Activated T-helper 2 cell treated with anti-CD3 and anti-CD28 coated beads, Interferon-gamma antibody, Interleukin-2, Interleukin-4, amounts not matched to agents 10 μg/mL and 5 μg/mL and 100 μg/mL, durations not matched to agents 14 hours and 24 hours and 36 hours (primary cell): ENCODE measurements around the gene NR5A2. TPM values are rescaled to one million over a fixed set of nuclear protein-coding genes. Genes with fewer than 3 reads are reported as not detected.

Experiments
- DNase-seq: peaks from one replicate; pipeline ENCODE4 v3.0.0; 2021; ENCODE audit warnings: low spot score
- H3K27ac Mint-ChIP-seq: one replicate; pipeline ENCODE4 v1.8.0; 2021; ENCODE audit warnings: mixed read lengths
- H3K27me3 Mint-ChIP-seq: one replicate; pipeline ENCODE4 v1.8.0; 2021; ENCODE audit warnings: low read depth, mixed read lengths
- H3K36me3 Mint-ChIP-seq: one replicate; pipeline ENCODE4 v1.8.0; 2021; ENCODE audit warnings: low read depth, mixed read lengths
- H3K4me1 Mint-ChIP-seq: one replicate; pipeline ENCODE4 v1.8.0; 2021; ENCODE audit warnings: low read depth, mixed read lengths
- H3K4me3 Mint-ChIP-seq: one replicate; pipeline ENCODE4 v1.8.0; 2021; ENCODE audit warnings: low read depth, mild to moderate bottlenecking, moderate library complexity, mixed read lengths
- H3K9me3 Mint-ChIP-seq: one replicate; pipeline ENCODE4 v1.8.0; 2021; ENCODE audit warnings: mixed read lengths
- intact Hi-C: fragments of 100-400 bp; cut with micrococcal nuclease; formaldehyde crosslinking; loops from one replicate; pipeline ENCODE4 v1.15.1; 2023
- total RNA-seq: library from RNA; stranded (reverse); gene quantifications from 2 replicates; pipeline ENCODE4 v1.2.3, GENCODE V29; 2022

The NR5A2 gene
- total RNA-seq, 1 donor from 2014 or later, result not detected

DNA sequence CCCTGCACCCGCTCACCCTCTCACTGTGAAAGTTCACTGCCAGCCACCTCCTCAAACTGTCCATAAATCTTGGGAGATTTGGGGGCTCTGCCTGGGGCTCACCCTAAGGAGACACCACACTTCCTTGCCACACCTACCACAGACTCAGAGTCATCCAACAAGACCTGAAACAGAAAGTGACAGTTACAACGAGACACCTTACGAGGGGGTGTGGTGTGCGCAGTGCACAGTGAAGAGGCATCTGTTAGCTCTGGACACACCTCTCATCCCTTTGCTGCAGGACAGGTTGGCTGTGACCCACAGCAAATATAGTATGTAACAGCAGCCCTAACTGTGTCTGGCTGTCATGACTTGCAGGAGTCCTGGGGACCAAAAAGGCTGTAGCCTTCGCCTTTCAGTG is 190.2 kb downstream of the NR5A2 start:
- no peaks in the 10 kb centered on the region for H3K36me3 Mint-ChIP-seq
- H3K27me3 Mint-ChIP-seq, result peaks cover 5% of the 10 kb centered on the region
- intact Hi-C loops, result no loop called here
- no peak overlapping the region for H3K4me3 Mint-ChIP-seq
- DNase-seq, result no peak
- peaks cover 10% of the 10 kb centered on the region for H3K4me1 Mint-ChIP-seq
- H3K27ac Mint-ChIP-seq, result no peak overlapping the region
- no peaks in the 10 kb centered on the region for H3K9me3 Mint-ChIP-seq

DNA sequence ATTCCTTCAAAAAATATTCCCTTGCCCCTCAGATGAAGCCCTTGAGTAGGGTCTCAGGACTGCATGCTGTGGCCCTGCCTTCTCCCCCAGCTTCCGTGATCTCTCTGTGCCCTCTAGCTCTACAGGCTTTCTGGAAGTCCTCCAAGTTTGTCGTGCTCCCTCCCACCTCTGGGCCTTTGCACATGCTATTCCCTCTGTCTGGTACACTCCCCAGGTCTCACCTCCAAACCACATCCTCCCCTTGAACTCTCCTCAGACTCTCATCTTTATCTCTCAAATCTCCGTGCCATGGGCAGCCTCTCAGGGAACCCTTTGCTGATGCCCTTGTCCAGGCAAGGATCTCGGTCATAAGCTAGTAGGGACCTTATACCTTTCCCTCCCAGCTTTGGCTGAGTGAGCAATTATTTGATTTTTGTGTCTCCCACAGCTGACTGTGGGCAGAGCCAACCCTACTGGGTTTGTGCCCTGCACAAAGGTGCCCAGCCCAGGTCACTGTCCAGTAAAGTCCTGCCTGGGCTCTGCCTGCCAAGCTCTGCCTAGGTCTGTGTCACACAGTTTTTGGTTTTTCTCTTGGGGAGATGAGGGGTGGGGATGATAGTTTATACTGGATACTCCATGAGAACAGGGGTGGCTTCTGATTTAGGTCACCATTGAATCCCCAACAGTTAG is 194.2 kb downstream of the NR5A2 start:
- Mint-ChIP-seq H3K27ac (no peak overlapping the region), H3K9me3 (no peaks in the 10 kb centered on the region), H3K27me3 (peaks cover 10% of the 10 kb centered on the region), H3K36me3 (no peaks in the 10 kb centered on the region), H3K4me1 (peaks cover 18% of the 10 kb centered on the region), H3K4me3 (no peak overlapping the region)
- intact Hi-C loops, result no loop called here
- DNase-seq, result no peak

DNA sequence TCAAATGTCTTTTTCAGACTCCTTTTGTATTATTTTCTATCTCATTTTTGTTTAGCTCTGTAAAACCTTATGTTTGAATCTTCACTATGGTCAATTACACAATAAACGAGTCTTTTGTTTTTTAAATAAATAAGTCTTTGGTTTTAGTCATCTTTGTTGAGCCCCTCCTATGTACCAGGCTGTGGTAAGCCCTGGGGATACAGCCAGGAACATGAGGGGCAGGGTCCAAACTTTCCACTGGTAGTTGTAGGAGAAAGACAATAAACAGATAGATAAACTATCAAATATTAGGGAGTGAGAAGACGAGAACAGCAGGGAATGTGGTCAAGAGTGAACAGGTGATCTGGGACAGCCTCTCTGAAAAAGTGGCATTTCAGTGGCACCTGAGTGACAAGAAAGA is 195.7 kb downstream of the NR5A2 start:
- Mint-ChIP-seq H3K4me3 (no peak overlapping the region), H3K9me3 (no peaks in the 10 kb centered on the region), H3K27me3 (peaks cover 17% of the 10 kb centered on the region), H3K4me1 (peaks cover 15% of the 10 kb centered on the region), H3K27ac (no peak overlapping the region), H3K36me3 (no peaks in the 10 kb centered on the region)
- intact Hi-C loops, result no loop called here
- DNase-seq, result no peak

DNA sequence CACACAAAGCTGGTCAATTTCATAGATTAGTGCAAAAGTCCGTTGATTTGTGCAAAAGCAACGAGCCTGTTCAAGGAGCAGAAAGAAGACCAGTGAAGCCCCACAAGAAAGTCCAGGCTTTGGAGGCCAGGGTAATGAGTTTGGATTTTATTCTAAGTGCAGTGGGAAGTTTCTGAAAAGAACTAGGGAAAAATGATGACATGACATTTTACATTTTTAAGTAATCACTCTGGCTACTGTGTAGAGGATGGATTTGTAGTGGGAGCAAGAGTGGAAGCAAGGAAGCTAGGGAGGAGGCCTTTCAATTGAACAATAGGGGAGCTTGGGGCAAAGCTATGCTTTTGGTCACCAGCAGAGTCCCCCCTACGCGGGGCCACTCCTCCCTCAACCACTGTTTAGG is 196.1 kb downstream of the NR5A2 start:
- no peak for DNase-seq
- Mint-ChIP-seq H3K4me3 (no peak overlapping the region), H3K27me3 (peaks cover 20% of the 10 kb centered on the region), H3K9me3 (no peaks in the 10 kb centered on the region), H3K27ac (no peak overlapping the region), H3K36me3 (no peaks in the 10 kb centered on the region), H3K4me1 (peaks cover 15% of the 10 kb centered on the region)
- intact Hi-C loops, result no loop called here

DNA sequence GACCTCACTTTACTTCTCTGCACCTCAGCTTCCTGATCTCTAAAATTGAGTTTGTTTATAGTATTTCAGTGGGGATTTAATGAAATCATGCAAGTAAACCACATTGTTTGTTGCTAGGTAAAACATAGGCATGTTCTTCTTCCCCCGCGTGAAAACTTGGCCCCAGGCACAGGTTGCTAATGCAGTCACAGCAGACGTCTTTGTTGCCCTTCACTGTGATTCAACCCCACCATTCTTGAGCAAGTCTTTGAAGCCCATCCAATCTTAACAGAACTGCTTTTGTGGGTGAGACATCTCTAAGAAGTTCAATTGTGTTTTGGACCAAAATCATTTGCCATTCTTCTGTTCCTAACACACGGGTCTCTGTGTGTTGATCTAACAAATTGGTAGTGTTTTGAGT is 196.8 kb downstream of the NR5A2 start:
- Mint-ChIP-seq H3K27ac (no peak overlapping the region), H3K4me3 (no peak overlapping the region), H3K27me3 (peaks cover 23% of the 10 kb centered on the region), H3K9me3 (no peaks in the 10 kb centered on the region), H3K36me3 (no peaks in the 10 kb centered on the region), H3K4me1 (peaks cover 15% of the 10 kb centered on the region)
- intact Hi-C loops, result no loop called here
- DNase-seq, result no peak

DNA sequence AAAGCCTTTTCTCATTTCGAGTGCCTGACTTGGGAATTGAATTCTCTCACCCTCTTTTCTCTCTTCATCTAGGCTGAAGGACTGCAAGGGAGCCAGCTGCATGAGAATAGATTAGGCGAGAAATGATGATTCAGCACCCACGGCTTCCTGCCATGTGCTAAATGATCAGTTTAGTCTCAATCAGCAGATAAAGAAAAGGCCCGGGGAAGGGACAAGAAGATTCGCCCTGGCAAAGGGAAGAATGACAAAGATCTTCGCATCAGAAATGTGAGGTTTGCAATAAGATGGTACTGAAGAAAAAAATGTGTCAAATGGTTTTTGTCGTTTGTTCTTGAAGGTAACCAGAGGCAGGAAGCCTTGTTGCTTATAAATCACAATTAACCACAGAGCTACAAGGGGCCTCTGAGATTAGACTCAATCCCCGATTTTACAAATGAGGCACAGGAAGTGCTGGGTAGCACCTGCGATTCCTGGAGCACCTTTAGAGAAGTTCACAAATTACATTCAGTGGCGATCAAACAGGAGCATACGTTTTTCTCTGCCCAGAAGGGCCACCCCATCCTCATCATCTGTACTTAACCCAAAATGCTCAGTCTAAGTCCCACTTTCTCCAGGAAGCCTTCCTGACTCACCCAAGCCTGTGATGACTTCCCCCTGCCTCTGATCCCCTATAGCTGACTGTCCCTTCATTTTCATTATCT is 198.9 kb downstream of the NR5A2 start:
- intact Hi-C loops, result no loop called here
- Mint-ChIP-seq H3K27ac (no peak overlapping the region), H3K4me3 (no peak overlapping the region), H3K27me3 (peaks cover 28% of the 10 kb centered on the region), H3K9me3 (no peaks in the 10 kb centered on the region), H3K4me1 (peaks cover 14% of the 10 kb centered on the region), H3K36me3 (no peaks in the 10 kb centered on the region)
- no peak for DNase-seq

DNA sequence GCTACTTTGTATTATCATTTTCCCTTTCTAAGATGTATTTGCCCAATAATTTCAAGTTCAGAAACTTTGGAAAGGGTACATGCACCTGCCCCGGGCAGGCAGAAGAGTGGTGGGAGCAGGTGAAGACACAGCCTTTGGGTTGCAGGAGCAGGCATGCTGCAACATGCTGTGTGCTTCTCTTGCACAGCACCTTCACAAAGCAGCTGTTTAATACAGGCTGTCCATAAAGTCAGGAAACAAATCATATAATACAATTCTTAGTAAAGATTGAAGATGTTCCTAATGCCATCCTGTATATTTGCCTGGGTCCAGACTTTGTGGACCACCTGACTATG is 199.4 kb downstream of the NR5A2 start:
- intact Hi-C loops, result no loop called here
- peaks cover 10% of the 10 kb centered on the region for H3K4me1 Mint-ChIP-seq

More for the DNA sequence above, 199.4 kb downstream of the NR5A2 start:
- H3K27me3 Mint-ChIP-seq, result peaks cover 25% of the 10 kb centered on the region
- no peak overlapping the region for H3K27ac Mint-ChIP-seq
- DNase-seq, result no peak
- no peaks in the 10 kb centered on the region for H3K36me3 Mint-ChIP-seq
- no peak overlapping the region for H3K4me3 Mint-ChIP-seq
- no peaks in the 10 kb centered on the region for H3K9me3 Mint-ChIP-seq
